ENCODE data around the gene SLC13A2. TPM values are rescaled to one million over a fixed set of nuclear protein-coding genes. Genes with fewer than 3 reads are reported as not detected.

SLC13A2 gene
- total and polyA plus RNA-seq, 3 donors from 2014 or later, result 0.44 to 0.93 (median 0.79) TPM

DNA sequence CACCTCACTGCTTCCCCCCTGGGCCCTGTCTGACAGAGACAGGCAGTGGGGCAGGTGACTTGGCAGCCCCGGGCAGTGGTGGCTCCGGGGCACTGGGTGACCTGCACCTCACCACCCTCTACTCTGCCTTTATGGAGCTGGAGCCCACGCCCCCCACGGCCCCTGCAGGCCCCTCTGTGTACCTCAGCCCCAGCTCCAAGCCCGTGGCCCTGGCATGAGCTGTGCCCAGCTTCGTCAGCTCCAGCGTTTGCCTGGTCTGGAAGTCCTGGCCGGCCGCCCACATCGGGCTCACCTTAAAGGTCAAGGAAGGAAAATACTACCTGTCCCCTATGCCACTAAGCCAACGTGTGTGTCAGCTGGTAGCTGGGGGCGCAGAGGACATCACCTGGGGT, 63.8 kb downstream of the SLC13A2 start:
- TF ChIP-seq, protein P1, sequence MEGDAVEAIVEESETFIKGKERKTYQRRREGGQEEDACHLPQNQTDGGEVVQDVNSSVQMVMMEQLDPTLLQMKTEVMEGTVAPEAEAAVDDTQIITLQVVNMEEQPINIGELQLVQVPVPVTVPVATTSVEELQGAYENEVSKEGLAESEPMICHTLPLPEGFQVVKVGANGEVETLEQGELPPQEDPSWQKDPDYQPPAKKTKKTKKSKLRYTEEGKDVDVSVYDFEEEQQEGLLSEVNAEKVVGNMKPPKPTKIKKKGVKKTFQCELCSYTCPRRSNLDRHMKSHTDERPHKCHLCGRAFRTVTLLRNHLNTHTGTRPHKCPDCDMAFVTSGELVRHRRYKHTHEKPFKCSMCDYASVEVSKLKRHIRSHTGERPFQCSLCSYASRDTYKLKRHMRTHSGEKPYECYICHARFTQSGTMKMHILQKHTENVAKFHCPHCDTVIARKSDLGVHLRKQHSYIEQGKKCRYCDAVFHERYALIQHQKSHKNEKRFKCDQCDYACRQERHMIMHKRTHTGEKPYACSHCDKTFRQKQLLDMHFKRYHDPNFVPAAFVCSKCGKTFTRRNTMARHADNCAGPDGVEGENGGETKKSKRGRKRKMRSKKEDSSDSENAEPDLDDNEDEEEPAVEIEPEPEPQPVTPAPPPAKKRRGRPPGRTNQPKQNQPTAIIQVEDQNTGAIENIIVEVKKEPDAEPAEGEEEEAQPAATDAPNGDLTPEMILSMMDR (IDR thresholded peaks at IDR 0.05), result no peak
- TF ChIP-seq POLR2A (IDR thresholded peaks at IDR 0.05), result no peak
- 75 to 82% methylated on average over 10 to 12 of the region's 12 CpGs for WGBS, 2 donors
- no peak overlapping the region for H3K4me3 ChIP-seq
- H3K27me3 ChIP-seq, result no peaks in the 10 kb centered on the region
- H3K36me3 ChIP-seq (ENCODE audit: low read depth, missing control alignments), result no peaks in the 10 kb centered on the region
- H3K27ac ChIP-seq, result no peak overlapping the region
- intact Hi-C loops (cut with DNase I; ENCODE audit: low total_unique reads), result no loop called here
- no peaks in the 10 kb centered on the region for H3K4me1 ChIP-seq
- no peak for DNase-seq
- no peaks in the 10 kb centered on the region for H3K9me3 ChIP-seq

DNA sequence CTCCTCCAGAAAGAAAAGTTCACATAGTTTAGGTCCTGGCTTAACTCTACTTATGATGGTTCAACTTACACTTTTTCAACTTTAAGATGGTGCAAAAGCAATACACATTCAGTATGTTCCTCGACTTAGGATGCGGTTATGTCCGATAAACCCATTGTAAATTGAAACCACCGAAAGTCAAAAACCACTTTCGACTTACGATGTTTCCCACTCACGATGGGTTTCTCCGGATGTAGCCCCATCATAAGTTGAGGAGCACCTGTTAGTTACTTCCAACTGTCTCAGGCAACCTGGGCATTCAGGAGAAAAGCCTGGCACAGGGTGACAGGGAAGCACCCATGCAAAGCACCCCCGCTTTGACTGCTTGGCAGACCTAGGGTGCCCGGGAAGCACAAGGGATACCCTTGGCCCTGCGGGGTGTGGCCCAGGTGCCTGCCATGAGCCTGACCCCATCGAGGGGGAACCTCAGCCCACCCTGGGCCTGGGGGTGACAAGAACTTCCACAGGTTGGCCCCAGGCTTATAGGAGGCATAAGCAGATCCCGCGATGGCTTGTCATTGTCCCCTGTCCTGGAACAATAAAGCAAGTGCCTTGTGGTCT, 65.0 kb downstream of the SLC13A2 start:
- H3K4me1 ChIP-seq, result no peaks in the 10 kb centered on the region
- intact Hi-C loops (cut with DNase I; ENCODE audit: low total_unique reads), result no loop called here
- no peak for DNase-seq
- no peaks in the 10 kb centered on the region for H3K36me3 ChIP-seq (ENCODE audit: low read depth, missing control alignments)
- no peaks in the 10 kb centered on the region for H3K9me3 ChIP-seq
- 88 to 92% methylated on average over 13 to 14 of the region's 14 CpGs for WGBS, 2 donors
- TF ChIP-seq, protein P1 (IDR thresholded peaks at IDR 0.05), result no peak
- TF ChIP-seq POLR2A (IDR thresholded peaks at IDR 0.05), result no peak
- no peak overlapping the region for H3K4me3 ChIP-seq
- H3K27me3 ChIP-seq, result no peaks in the 10 kb centered on the region
- H3K27ac ChIP-seq, result no peak overlapping the region

DNA sequence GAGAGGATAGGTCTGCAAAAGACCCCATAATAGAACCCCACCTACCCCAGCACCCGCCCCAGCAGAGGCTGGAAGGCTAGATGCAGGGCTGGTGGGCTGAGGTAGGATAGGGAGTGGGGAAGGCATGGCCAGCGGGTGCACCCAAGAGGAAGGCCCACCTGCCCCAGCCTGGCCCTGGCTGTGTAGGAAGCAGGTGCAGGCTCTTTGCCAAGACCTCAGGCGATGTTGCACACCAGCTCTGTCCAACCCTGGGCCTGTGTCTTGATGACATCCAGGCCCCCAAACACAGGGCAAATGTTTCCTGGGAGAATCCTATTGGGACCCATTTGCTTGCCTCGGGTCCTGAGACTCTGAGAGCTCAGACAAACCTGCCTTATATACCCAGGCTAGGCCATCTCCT, 66.8 kb downstream of the SLC13A2 start:
- TF ChIP-seq, protein P1 (IDR thresholded peaks at IDR 0.05), result no peak
- TF ChIP-seq POLR2A (IDR thresholded peaks at IDR 0.05), result no peak
- intact Hi-C loops (cut with DNase I; ENCODE audit: low total_unique reads), result no loop called here
- WGBS, 2 donors, result 82 to 96% methylated on average over 3 to 4 of the region's 4 CpGs
- Histone ChIP-seq H3K27me3 (no peaks in the 10 kb centered on the region), H3K27ac (no peak overlapping the region), H3K4me3 (no peak overlapping the region), H3K4me1 (no peaks in the 10 kb centered on the region), H3K9me3 (no peaks in the 10 kb centered on the region), H3K36me3 (ENCODE audit: low read depth, missing control alignments) (no peaks in the 10 kb centered on the region)
- no peak for DNase-seq

DNA sequence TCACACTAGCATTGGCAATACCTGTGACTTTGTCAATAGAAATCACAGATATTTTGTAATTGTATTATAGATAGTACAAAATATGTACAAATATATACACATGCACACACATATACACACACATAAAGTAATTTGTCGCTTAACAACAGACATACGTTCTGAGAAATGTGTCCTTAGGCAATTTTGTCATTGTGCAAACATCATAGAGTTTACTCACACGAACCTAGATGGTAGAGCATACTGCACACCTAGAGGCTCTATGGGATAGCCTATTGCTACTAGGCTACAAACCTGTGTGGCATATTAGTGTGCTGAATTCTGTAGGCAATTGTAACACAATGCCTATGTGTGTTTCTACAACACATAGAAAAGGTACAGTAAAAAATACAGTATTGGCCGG, 68.0 kb downstream of the SLC13A2 start:
- WGBS, 2 donors, result 92 to 94% methylated on average over 4 of the region's 4 CpGs
- Histone ChIP-seq H3K4me3 (no peak overlapping the region), H3K9me3 (no peaks in the 10 kb centered on the region), H3K36me3 (ENCODE audit: low read depth, missing control alignments) (no peaks in the 10 kb centered on the region), H3K4me1 (no peaks in the 10 kb centered on the region), H3K27ac (no peak overlapping the region), H3K27me3 (no peaks in the 10 kb centered on the region)
- DNase-seq, result no peak
- intact Hi-C loops (cut with DNase I; ENCODE audit: low total_unique reads), result no loop called here
- TF ChIP-seq, protein P1 (IDR thresholded peaks at IDR 0.05), result no peak
- no peak for TF ChIP-seq POLR2A (IDR thresholded peaks at IDR 0.05)

Data from testis (tissue), 3 donors.